ENCODE measurements around the gene PCDHGA1.
A peak's percentile ranks its signal among the peaks of the same experiment; 100 is the strongest.
"Not testable (repeated sequence)": the region's sequence is repeated elsewhere in the genome, so short reads cannot be mapped to it uniquely, and the experiment has no call there.

The PCDHGA1 gene

DNA sequence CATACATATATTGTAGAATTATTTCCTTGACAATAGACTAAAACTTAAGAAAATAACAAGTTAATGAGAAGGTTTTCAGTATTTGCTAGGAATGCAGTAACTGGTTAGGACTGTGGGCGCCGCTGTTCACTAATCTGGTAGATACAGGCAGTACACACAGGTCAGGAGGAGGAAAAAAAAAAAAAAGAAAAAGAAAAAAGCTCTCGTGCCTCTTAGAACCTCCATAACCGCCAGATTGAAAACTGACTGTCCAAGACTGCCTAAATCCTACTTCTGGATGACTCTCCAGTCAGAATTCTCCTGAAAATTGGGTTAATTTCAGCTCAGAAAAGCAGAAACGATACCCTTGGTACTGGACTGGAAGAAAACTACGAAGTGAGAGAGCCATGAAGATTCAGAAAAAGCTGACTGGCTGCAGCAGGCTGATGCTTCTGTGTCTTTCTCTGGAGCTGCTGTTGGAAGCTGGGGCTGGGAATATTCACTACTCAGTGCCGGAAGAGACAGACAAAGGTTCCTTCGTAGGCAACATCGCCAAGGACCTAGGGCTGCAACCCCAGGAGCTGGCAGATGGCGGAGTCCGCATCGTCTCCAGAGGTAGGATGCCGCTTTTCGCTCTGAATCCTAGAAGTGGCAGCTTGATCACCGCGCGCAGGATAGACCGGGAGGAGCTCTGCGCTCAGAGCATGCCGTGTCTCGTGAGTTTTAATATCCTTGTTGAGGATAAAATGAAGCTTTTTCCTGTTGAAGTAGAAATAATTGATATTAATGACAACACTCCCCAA lies at the start of gene PCDHGA1:
PCDHGA1 (plus strand) TSS at position 216 of the 782 bp plus-strand sequence.
- in situ Hi-C loops (cut with MboI; ENCODE audit: low pct_unique_long_range_greater_than_20kb, low sequenced_read_pairs, unreplicated experiment), result no loop called here
- no peak for DNase-seq (ENCODE audit: low spot score)
- TF ChIP-seq, protein P1, sequence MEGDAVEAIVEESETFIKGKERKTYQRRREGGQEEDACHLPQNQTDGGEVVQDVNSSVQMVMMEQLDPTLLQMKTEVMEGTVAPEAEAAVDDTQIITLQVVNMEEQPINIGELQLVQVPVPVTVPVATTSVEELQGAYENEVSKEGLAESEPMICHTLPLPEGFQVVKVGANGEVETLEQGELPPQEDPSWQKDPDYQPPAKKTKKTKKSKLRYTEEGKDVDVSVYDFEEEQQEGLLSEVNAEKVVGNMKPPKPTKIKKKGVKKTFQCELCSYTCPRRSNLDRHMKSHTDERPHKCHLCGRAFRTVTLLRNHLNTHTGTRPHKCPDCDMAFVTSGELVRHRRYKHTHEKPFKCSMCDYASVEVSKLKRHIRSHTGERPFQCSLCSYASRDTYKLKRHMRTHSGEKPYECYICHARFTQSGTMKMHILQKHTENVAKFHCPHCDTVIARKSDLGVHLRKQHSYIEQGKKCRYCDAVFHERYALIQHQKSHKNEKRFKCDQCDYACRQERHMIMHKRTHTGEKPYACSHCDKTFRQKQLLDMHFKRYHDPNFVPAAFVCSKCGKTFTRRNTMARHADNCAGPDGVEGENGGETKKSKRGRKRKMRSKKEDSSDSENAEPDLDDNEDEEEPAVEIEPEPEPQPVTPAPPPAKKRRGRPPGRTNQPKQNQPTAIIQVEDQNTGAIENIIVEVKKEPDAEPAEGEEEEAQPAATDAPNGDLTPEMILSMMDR (IDR thresholded peaks at IDR 0.05; ENCODE audit: extremely low read depth, insufficient read depth, missing control alignments), result peak; percentile 68

DNA sequence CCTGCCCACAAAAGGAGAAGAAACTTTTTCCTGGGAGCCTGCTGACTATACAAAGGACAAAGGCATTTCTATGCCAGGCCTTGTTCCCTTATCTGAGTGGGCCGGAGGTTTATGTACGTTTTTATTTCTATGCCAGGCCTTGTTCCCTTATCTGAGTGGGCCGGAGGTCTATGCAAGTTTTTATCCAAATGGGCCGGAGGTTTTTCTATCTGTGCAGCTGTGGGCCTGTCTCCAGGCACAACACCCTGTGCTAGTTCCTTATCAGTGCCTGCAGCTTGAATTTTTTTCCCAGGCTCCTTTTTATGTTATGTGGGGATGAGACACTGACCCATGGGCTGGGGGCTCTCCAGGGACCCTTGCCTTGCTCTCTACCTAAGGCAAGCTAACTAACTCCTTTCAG lies 31.9 kb upstream of the PCDHGA1 start:
- TF ChIP-seq, protein P1 (IDR thresholded peaks at IDR 0.05; ENCODE audit: extremely low read depth, insufficient read depth, missing control alignments), result no peak
- in situ Hi-C loops (cut with MboI; ENCODE audit: low pct_unique_long_range_greater_than_20kb, low sequenced_read_pairs, unreplicated experiment), result no loop called here
- no peak for DNase-seq (ENCODE audit: low spot score)

DNA sequence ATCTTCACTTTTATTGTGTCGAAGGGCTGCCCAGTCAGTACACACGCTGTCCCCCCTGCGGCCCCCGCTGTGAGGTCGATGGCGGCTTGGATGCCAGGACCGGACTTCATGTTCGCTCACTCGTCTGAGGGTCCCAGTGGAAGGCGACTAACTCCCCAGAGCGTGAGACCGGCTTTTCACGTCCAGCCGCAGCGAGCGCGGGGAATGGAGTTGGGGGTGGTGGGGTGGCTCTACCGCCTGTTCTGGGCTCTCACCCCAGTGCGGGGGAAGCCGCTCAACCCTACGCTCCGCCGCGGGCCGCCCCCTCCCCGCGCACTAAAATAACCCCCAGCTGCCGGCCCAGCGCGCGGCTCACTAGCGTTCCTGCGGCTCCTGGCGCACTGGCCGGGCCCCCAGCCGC lies 26.6 kb upstream of the PCDHGA1 start, which contains the start of gene SLC25A2:
SLC25A2 (minus strand) TSS at position 294 of the 400 bp plus-strand sequence; CDS start at position 110, 184 bp downstream.
- DNase-seq (ENCODE audit: low spot score), result no peak
- TF ChIP-seq, protein P1 (IDR thresholded peaks at IDR 0.05; ENCODE audit: extremely low read depth, insufficient read depth, missing control alignments), result no peak
- in situ Hi-C loops (cut with MboI; ENCODE audit: low pct_unique_long_range_greater_than_20kb, low sequenced_read_pairs, unreplicated experiment), result no loop called here

DNA sequence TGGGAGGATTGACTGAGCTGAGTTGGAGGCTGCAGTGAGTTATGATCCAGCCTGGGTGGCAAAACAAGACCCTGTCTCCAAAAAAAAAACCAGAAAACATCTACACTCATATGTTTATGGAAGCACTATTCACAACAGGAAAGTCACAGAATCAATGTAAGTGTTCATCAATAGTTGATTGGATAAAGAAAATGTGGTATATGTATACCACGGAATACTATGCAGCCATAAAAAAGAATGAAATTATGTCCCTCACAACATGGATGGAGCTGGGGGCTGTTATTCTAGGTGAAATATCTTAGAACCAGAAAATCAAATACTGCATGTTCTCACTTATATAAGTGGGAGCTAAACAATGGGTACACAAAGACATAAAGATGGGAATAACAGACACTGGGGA lies 23.7 kb upstream of the PCDHGA1 start:
- TF ChIP-seq, protein P1 (IDR thresholded peaks at IDR 0.05; ENCODE audit: extremely low read depth, insufficient read depth, missing control alignments), result no peak
- no peak for DNase-seq (ENCODE audit: low spot score)
- in situ Hi-C loops (cut with MboI; ENCODE audit: low pct_unique_long_range_greater_than_20kb, low sequenced_read_pairs, unreplicated experiment), result no loop called here

DNA sequence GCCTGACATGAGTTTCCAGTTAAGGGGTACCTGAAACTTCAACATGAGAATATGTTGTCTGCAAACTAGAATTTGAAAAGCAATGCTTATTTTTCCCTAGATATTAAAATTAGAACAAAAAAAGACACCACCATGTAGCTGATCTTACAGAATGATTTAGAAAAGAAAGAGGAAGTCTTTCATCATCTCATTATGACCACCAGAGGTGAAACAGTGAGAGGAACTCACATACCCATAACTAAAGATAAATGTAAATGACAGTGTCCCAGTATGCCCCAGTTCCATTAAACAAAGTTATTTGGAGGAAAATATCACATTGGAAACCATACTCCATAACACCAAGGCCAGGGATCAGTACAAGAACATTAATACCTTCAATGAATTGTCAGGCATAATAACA lies 16.6 kb upstream of the PCDHGA1 start:
- no peak for DNase-seq (ENCODE audit: low spot score)
- in situ Hi-C loops (cut with MboI; ENCODE audit: low pct_unique_long_range_greater_than_20kb, low sequenced_read_pairs, unreplicated experiment), result no loop called here
- TF ChIP-seq, protein P1 (IDR thresholded peaks at IDR 0.05; ENCODE audit: extremely low read depth, insufficient read depth, missing control alignments), result no peak

DNA sequence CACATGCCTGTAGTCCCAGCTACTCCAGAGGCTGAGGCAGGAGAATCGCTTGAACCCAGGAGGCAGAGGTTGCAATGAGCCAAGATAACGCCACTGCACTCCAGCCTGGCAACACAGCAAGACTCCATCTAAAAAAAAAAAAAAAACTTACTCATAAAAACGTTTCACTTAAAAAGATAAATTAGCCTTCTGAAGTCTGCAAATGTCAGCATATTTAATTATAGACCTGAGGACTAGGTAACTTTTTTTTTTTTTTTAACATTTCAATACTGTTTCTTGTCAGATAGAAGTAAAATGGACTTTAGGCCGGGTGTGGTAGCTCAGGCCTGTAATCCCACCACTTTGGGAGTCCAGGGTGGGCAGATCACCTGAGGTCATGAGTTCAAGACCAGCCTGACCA lies 13.4 kb upstream of the PCDHGA1 start:
- DNase-seq (ENCODE audit: low spot score); in situ Hi-C loops (cut with MboI; ENCODE audit: low pct_unique_long_range_greater_than_20kb, low sequenced_read_pairs, unreplicated experiment): not testable (repeated sequence)

DNA sequence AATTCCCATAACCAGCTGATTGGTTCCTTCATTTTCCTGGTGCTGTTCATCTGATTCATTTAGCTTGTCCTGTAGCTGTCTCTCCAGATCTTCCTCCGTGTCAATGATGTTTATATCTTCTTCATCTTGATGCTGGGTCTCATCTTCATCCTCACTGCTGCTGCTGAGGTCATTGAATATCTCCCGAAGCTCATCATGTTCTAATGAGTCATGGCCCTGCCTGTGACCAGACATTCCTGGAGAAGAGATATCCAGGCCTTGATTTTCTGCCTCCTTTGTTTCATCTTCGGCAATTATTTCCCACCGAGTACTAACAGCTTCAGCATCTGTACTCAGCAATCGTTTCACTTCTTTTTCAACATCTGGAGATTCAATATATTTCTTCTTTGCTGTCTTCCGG lies 11.1 kb upstream of the PCDHGA1 start:
- in situ Hi-C loops (cut with MboI; ENCODE audit: low pct_unique_long_range_greater_than_20kb, low sequenced_read_pairs, unreplicated experiment), result no loop called here
- DNase-seq (ENCODE audit: low spot score), result no peak
- TF ChIP-seq, protein P1 (IDR thresholded peaks at IDR 0.05; ENCODE audit: extremely low read depth, insufficient read depth, missing control alignments), result no peak

Data from GM13977 (cell line).